Kidney (tissue), 14 donors: ENCODE data around the gene CHD9. TPM values are rescaled to one million over a fixed set of nuclear protein-coding genes. Genes with fewer than 3 reads are reported as not detected.

Experiments used
- DNase-seq, 5 donors: peaks; one replicate each; pipeline ENCODE4 v3.0.0-alpha.2; 2013 to 2020
- FAIRE-seq: peaks from 2 replicates; lab custom pipeline; 2012; peaks lifted over from hg19 to GRCh38; lab: Jason Lieb, UNC
- H3K27ac ChIP-seq, 2 donors: one replicate each; pipeline ENCODE4 v1.7.0; 2013; ENCODE audit warnings: low read depth in 2 of 2, low read length in 2 of 2, inconsistent platforms in 1 of 2
- H3K27me3 ChIP-seq: one replicate; pipeline ENCODE4 v1.7.1; 2013; ENCODE audit warnings: low read length, inconsistent platforms; ENCODE audit not compliant: control insufficient read depth, insufficient read depth
- H3K36me3 ChIP-seq, 3 donors: one replicate each; pipeline versions ENCODE4 v1.7.0 to v1.7.1; 2013; ENCODE audit warnings: low read length in 3 of 3, control low read depth in 1 of 3, inconsistent platforms in 1 of 3; ENCODE audit not compliant: insufficient read depth in 3 of 3, control insufficient read depth in 2 of 3
- H3K4me1 ChIP-seq, 3 donors: one replicate each; pipeline versions ENCODE4 v1.7.0 to v1.7.1; 2013; ENCODE audit warnings: low read length in 3 of 3, inconsistent platforms in 1 of 3, low read depth in 1 of 3; ENCODE audit not compliant: control insufficient read depth in 2 of 3, insufficient read depth in 2 of 3
- H3K4me3 ChIP-seq, 3 donors: one replicate each; pipeline versions ENCODE4 v1.7.0 to v1.8.1; 2013; ENCODE audit warnings: low read length in 3 of 3, control low read depth in 1 of 3, inconsistent platforms in 1 of 3
- H3K9ac ChIP-seq, 3 donors: one replicate each; pipeline versions ENCODE4 v1.7.0 to v1.7.1; 2013; ENCODE audit warnings: low read length in 3 of 3, control low read depth in 1 of 3, inconsistent platforms in 1 of 3
- H3K9me3 ChIP-seq, 3 donors: one replicate each; pipeline versions ENCODE4 v1.7.0 to v1.7.1; 2013; ENCODE audit warnings: low read length in 3 of 3, control low read depth in 1 of 3, inconsistent platforms in 1 of 3; ENCODE audit not compliant: control insufficient read depth in 2 of 3, insufficient read depth in 1 of 3
- intact Hi-C: fragments of 100-400 bp; cut with DNase I; formaldehyde crosslinking; loops from one replicate; pipeline ENCODE4 v1.11.1; 2022
- polyA plus RNA-seq: library from polyadenylated mRNA; stranded (reverse); fragments of 350-450 nt; fragmentation: Illumina TruSeq; extraction: RNeasy Lipid Tissue Mini Kit (QIAGEN cat#74804); gene quantifications from one replicate; pipeline ENCODE4 v1.2.3, GENCODE V29; 2014; ENCODE audit warnings: low read depth, low replicate concordance; ENCODE audit not compliant: insufficient read depth
- total RNA-seq: library from RNA; stranded (reverse); fragmentation: NEBNext Ultra II Directional; extraction: Animal tissue kit (Norgen Biotek cat#: 25700); gene quantifications from one replicate; pipeline ENCODE4 v1.2.1, GENCODE V29; 2021
- TF ChIP-seq, protein P1 (sequence below): IDR thresholded peaks from 3 replicates; pipeline ENCODE4 v1.5.1; 2012; ENCODE audit warnings: mild to moderate bottlenecking, moderate library complexity, borderline replicate concordance; ENCODE audit not compliant: insufficient read depth; ENCODE audit errors: extremely low read depth
- donor health status: control.
- donor health status: control.
- donor health status: control.
- donor health status: control.
- donor health status: control.
- donor health status: DM: yes; HTN: yes; CAD: no.
- donor health status: Normal renal cell carcinoma (clear cell type).

Gene CHD9
- total and polyA plus RNA-seq, 2 donors from 2014 or later, result 9.4 to 83.7 TPM

GRCh38 chr16:53061256-53061655 lies 6.5 kb downstream of the CHD9 start:
- no peaks in the 10 kb centered on the region for H3K27me3 ChIP-seq
- no peak overlapping the region for H3K27ac ChIP-seq
- no peaks in the 10 kb centered on the region for H3K9me3 ChIP-seq
- TF ChIP-seq, protein P1, sequence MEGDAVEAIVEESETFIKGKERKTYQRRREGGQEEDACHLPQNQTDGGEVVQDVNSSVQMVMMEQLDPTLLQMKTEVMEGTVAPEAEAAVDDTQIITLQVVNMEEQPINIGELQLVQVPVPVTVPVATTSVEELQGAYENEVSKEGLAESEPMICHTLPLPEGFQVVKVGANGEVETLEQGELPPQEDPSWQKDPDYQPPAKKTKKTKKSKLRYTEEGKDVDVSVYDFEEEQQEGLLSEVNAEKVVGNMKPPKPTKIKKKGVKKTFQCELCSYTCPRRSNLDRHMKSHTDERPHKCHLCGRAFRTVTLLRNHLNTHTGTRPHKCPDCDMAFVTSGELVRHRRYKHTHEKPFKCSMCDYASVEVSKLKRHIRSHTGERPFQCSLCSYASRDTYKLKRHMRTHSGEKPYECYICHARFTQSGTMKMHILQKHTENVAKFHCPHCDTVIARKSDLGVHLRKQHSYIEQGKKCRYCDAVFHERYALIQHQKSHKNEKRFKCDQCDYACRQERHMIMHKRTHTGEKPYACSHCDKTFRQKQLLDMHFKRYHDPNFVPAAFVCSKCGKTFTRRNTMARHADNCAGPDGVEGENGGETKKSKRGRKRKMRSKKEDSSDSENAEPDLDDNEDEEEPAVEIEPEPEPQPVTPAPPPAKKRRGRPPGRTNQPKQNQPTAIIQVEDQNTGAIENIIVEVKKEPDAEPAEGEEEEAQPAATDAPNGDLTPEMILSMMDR, result no peak
- no peak for FAIRE-seq
- H3K36me3 ChIP-seq, result no peaks in the 10 kb centered on the region
- peaks cover 0 to 14% (median 8%) of the 10 kb centered on the region in 3 donors for H3K4me1 ChIP-seq
- intact Hi-C loops, result no loop called here
- H3K4me3 ChIP-seq, result no peak overlapping the region
- DNase-seq, result no peak
- no peak overlapping the region for H3K9ac ChIP-seq

DNA sequence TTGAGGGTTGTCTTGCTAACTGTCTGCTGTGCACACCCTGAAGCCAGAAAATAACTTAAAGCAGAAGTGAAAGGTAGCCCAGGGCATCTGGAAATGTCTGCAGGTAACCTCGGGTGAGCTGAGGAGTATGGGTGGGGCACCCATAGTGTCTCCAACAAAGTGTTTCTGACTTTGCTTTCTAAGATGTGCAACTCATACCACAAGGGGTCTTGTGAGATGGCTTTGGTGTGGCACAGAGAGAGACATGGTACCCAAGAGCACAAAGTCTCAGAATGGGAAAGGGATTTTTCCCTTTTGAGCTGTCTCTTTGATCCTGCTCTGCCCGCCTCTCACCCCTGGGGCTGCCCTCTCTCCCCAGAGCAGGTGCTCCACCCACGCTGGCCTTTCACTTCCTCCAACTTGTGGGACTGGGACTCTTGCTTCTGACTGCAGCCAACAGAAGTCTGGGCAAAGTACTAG lies 6.9 kb downstream of the CHD9 start:
- Histone ChIP-seq H3K27ac (peak overlapping the region in 1 of 2 donors; percentile 45), H3K4me3 (no peak overlapping the region), H3K27me3 (no peaks in the 10 kb centered on the region), H3K9ac (no peak overlapping the region), H3K36me3 (no peaks in the 10 kb centered on the region), H3K9me3 (no peaks in the 10 kb centered on the region), H3K4me1 (peaks cover 0 to 11% (median 5%) of the 10 kb centered on the region in 3 donors)
- TF ChIP-seq, protein P1, result no peak
- DNase-seq (no peak), FAIRE-seq (no peak)
- intact Hi-C loops, result no loop called here

DNA sequence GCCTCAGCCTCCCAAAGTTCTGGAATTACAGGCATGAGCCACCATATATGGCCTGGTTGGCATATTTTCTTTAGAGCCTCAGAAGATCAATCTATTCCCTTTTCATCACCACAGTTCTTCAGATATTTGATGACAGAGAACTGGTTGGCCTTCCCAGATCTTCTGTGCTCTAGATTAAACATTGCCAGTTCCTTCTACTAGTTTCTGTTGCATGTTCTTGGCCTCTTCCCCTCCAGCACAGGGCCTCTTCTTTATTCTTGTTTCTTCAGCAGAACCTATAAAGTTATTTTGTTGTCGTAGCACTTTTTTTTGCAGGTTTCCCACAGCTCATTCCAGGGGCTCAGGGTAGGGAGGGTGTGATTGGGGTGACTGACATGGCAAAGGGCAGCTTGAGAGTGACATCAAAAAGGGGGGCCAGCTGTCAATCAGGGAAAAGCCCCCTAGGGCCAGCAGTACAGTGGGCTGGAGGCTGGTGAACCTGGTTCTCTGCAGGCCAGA lies 9.3 kb downstream of the CHD9 start:
- H3K36me3 ChIP-seq, result no peaks in the 10 kb centered on the region
- FAIRE-seq (no peak), DNase-seq (no peak)
- no peaks in the 10 kb centered on the region for H3K27me3 ChIP-seq
- H3K9ac ChIP-seq, result no peak overlapping the region
- H3K9me3 ChIP-seq, result no peaks in the 10 kb centered on the region
- peaks cover 0 to 9% (median 4%) of the 10 kb centered on the region in 3 donors for H3K4me1 ChIP-seq
- TF ChIP-seq, protein P1, result no peak
- no peak overlapping the region for H3K27ac ChIP-seq
- no peak overlapping the region for H3K4me3 ChIP-seq
- intact Hi-C loops, result no loop called here
